Endothelial cell (in vitro differentiated cells): ENCODE data around the gene NT5DC3. TPM values are rescaled to one million over a fixed set of nuclear protein-coding genes. Genes with fewer than 3 reads are reported as not detected.

ENCODE experiments used
- DNase-seq: peaks from one replicate; pipeline ENCODE4 v3.0.0; 2021; ENCODE audit warnings: low spot score
- H3K27ac Mint-ChIP-seq: one replicate; pipeline ENCODE4 v1.8.0; 2021; ENCODE audit warnings: mixed read lengths, inconsistent platforms; ENCODE audit not compliant: unreplicated experiment
- H3K27me3 Mint-ChIP-seq: one replicate; pipeline ENCODE4 v1.8.0; 2021; ENCODE audit warnings: mild to moderate bottlenecking, moderate library complexity, mixed read lengths, inconsistent platforms; ENCODE audit not compliant: unreplicated experiment
- H3K36me3 Mint-ChIP-seq: one replicate; pipeline ENCODE4 v1.8.0; 2021; ENCODE audit warnings: mild to moderate bottlenecking, low read depth, mixed read lengths, inconsistent platforms; ENCODE audit not compliant: unreplicated experiment
- H3K4me1 Mint-ChIP-seq: one replicate; pipeline ENCODE4 v1.8.0; 2021; ENCODE audit warnings: mild to moderate bottlenecking, mixed read lengths, inconsistent platforms; ENCODE audit not compliant: unreplicated experiment
- H3K4me3 Mint-ChIP-seq: one replicate; pipeline ENCODE4 v1.8.0; 2021; ENCODE audit warnings: mild to moderate bottlenecking, mixed read lengths, inconsistent platforms; ENCODE audit not compliant: unreplicated experiment
- H3K9me3 Mint-ChIP-seq: one replicate; pipeline ENCODE4 v1.8.0; 2021; ENCODE audit warnings: mixed read lengths, inconsistent platforms; ENCODE audit not compliant: unreplicated experiment
- total RNA-seq: library from RNA; stranded (reverse); fragmentation: NEBNext Ultra II Directional; extraction: Animal tissue kit (Norgen Biotek cat#: 25700); gene quantifications from one replicate; pipeline ENCODE4 v1.2.1, GENCODE V29; 2021; ENCODE audit not compliant: unreplicated experiment
- TF ChIP-seq, protein P1 (sequence below): fragments of 200-600 bp; sonication (generic); IDR thresholded peaks from one replicate; pipeline ENCODE4 v1.5.0; 2021; ENCODE audit warnings: antibody characterized with exemption; ENCODE audit not compliant: unreplicated experiment

The NT5DC3 gene
- total RNA-seq, 1 donor from 2014 or later: 1.3 TPM

DNA sequence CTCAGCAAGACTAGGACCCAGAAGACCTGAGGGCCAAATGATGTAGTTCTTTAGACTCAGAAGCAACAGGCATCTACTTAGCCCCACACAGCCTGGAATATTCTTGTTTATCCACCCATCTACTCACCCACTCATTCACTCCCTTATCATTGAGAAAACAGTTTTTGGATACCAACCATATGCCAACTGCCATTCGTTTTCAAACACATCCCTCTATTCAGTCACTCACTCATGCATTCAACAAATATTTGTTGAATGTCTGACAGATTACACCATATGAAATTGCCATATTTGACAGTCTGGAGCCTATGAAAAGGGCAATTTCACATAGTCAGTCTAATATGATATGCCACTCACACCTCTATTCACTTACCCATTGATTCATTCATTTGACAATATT lies 103.2 kb downstream of the NT5DC3 start:
- peaks cover 7% of the 10 kb centered on the region for H3K27me3 Mint-ChIP-seq
- no peak overlapping the region for H3K4me3 Mint-ChIP-seq
- TF ChIP-seq, protein P1, sequence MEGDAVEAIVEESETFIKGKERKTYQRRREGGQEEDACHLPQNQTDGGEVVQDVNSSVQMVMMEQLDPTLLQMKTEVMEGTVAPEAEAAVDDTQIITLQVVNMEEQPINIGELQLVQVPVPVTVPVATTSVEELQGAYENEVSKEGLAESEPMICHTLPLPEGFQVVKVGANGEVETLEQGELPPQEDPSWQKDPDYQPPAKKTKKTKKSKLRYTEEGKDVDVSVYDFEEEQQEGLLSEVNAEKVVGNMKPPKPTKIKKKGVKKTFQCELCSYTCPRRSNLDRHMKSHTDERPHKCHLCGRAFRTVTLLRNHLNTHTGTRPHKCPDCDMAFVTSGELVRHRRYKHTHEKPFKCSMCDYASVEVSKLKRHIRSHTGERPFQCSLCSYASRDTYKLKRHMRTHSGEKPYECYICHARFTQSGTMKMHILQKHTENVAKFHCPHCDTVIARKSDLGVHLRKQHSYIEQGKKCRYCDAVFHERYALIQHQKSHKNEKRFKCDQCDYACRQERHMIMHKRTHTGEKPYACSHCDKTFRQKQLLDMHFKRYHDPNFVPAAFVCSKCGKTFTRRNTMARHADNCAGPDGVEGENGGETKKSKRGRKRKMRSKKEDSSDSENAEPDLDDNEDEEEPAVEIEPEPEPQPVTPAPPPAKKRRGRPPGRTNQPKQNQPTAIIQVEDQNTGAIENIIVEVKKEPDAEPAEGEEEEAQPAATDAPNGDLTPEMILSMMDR: no peak

DNA sequence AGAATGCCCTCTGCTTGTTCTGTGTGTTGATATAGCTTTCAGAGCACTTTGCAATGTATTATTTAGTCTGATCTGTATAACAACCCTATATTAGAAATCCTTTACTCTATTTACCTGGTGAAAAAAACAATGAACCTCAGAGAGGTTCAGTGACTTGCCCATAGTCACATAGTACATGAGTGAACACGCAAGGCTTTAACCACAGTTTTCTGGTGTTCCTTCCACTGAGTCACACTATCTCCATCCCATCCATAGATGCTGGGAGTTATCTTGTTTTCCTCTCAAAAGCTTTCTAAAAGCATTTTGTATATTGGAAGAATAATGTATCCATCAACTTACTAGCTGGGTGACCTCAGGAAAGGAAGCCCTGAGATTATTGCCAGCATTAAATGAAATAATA lies 104.5 kb downstream of the NT5DC3 start:
- H3K9me3 Mint-ChIP-seq: peaks cover 2% of the 10 kb centered on the region
- TF ChIP-seq, protein P1: no peak
- H3K27me3 Mint-ChIP-seq: peaks cover 7% of the 10 kb centered on the region
- no peak for DNase-seq
- H3K27ac Mint-ChIP-seq: no peak overlapping the region
- no peaks in the 10 kb centered on the region for H3K36me3 Mint-ChIP-seq
- no peak overlapping the region for H3K4me3 Mint-ChIP-seq
- H3K4me1 Mint-ChIP-seq: no peaks in the 10 kb centered on the region

More for the DNA sequence above, 103.2 kb downstream of the NT5DC3 start:
- no peak overlapping the region for H3K27ac Mint-ChIP-seq
- H3K9me3 Mint-ChIP-seq: no peaks in the 10 kb centered on the region
- DNase-seq: no peak
- H3K4me1 Mint-ChIP-seq: no peaks in the 10 kb centered on the region
- no peaks in the 10 kb centered on the region for H3K36me3 Mint-ChIP-seq

DNA sequence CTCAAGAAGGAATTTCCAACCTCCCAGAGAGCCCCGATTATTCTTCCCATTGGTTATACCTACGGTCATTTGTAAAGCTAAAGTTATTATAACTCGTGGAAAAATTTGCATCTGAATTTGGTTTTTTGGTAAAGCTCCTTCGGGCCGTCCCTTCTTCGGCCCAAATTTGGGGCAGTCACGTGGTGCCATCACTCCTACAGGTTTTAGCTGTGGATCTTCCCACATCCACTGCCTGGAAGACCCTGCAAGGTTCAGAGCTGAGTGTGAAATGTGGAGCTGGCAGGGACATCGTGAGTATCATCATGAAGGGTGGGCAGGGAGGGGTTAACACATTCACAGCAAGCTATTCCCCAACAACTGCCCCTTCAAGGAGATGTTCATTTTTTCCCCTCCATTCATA lies 105.7 kb downstream of the NT5DC3 start:
- peaks cover 5% of the 10 kb centered on the region for H3K9me3 Mint-ChIP-seq
- H3K27me3 Mint-ChIP-seq: peaks cover 7% of the 10 kb centered on the region
- TF ChIP-seq, protein P1: no peak
- H3K36me3 Mint-ChIP-seq: no peaks in the 10 kb centered on the region
- DNase-seq: no peak
- no peaks in the 10 kb centered on the region for H3K4me1 Mint-ChIP-seq
- H3K27ac Mint-ChIP-seq: no peak overlapping the region
- no peak overlapping the region for H3K4me3 Mint-ChIP-seq

DNA sequence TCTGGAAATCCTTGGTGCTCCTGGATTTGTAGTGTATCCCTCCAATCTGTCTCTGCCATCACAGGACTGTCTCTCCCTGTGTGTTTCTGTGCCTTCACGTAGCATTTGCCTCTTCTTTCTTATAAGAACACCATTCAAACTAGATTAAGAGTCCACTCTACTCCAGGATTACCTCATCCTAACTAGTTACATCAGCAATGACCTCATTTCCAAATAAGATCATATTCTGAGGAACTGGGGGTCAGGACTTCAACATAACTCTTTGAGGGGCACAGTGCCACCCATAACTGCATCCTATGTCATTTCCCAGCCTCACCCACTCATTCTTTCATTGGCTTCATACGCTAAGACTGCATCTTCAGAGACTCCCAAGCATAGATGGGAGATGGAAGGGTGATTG lies 106.2 kb downstream of the NT5DC3 start:
- Mint-ChIP-seq H3K9me3 (peaks cover 5% of the 10 kb centered on the region), H3K36me3 (no peaks in the 10 kb centered on the region), H3K27ac (peak overlapping the region; percentile 73), H3K27me3 (peaks cover 7% of the 10 kb centered on the region), H3K4me3 (no peak overlapping the region), H3K4me1 (no peaks in the 10 kb centered on the region)
- DNase-seq: no peak
- TF ChIP-seq, protein P1: no peak

DNA sequence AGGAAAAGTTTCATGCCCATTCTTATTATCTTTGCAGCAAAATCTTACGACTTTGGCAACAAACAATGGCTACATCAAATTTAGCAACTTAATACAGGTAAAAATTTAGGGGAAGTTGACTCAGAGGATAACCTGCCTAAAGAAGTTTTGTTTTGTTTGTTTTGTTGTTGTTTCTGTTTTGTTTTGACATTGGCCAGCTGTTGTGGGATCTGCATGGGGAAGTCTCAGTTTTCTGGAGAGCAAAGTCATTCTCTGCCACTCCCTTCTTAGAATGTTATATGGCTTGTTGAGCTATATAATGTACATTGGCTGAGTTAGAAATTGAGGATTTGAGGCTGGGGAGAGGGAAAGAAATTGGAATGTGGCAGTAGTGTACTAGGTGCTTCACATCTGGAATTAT lies 109.5 kb downstream of the NT5DC3 start:
- no peaks in the 10 kb centered on the region for H3K4me1 Mint-ChIP-seq
- H3K27ac Mint-ChIP-seq: no peak overlapping the region
- H3K27me3 Mint-ChIP-seq: peaks cover 9% of the 10 kb centered on the region

More for the DNA sequence above, 109.5 kb downstream of the NT5DC3 start:
- no peak overlapping the region for H3K4me3 Mint-ChIP-seq
- TF ChIP-seq, protein P1: no peak
- no peaks in the 10 kb centered on the region for H3K36me3 Mint-ChIP-seq
- DNase-seq: no peak
- peaks cover 5% of the 10 kb centered on the region for H3K9me3 Mint-ChIP-seq
